Esophagus muscularis mucosa (tissue), 4 donors: Measurements from ENCODE around the gene NUDT1. TPM values are rescaled to one million over a fixed set of nuclear protein-coding genes. Genes with fewer than 3 reads are reported as not detected.

ENCODE experiments used
- DNase-seq: peaks from one replicate; pipeline ENCODE4 v3.0.0-alpha.2; 2017; ENCODE audit errors: extremely low spot score
- H3K27ac ChIP-seq, 4 donors: fragments of 200-600 bp; sonication (generic); replicated peaks in 1 of 4; 1 replicate in 3 of 4; 2 replicates in 1 of 4; pipeline ENCODE4 v1.5.1; 2016 to 2019; ENCODE audit warnings: mild to moderate bottlenecking in 1 of 4
- H3K27me3 ChIP-seq, 4 donors: fragments of 200-600 bp; sonication (generic); one replicate each; pipeline versions ENCODE4 v1.5.1 to v1.6.0; 2016 to 2019
- H3K36me3 ChIP-seq, 4 donors: fragments of 200-600 bp; sonication (generic); one replicate each; pipeline ENCODE4 v1.5.1; 2016 to 2019
- H3K4me1 ChIP-seq, 4 donors: fragments of 200-600 bp; sonication (generic); one replicate each; pipeline ENCODE4 v1.5.1; 2016 to 2019
- H3K4me3 ChIP-seq, 4 donors: fragments of 200-600 bp; sonication (generic); 1 replicate in 2 of 4; 2 replicates in 2 of 4; pipeline ENCODE4 v1.5.1; 2016 to 2019; ENCODE audit warnings: mild to moderate bottlenecking in 4 of 4, moderate library complexity in 1 of 4
- H3K9me3 ChIP-seq, 4 donors: fragments of 200-600 bp; sonication (generic); 1 replicate in 3 of 4; 2 replicates in 1 of 4; pipeline ENCODE4 v1.5.1; 2016 to 2019
- CTCF ChIP-seq, 3 experiments: fragments of 200-600 bp in 2 of 3; fragments of 450-650 bp in 1 of 3; sonication (generic) in 2 of 3; IDR thresholded peaks; one replicate each; pipeline ENCODE4 v1.5.1; 2017 to 2019; ENCODE audit warnings: antibody characterized with exemption in 3 of 3, mild to moderate bottlenecking in 2 of 3, moderate library complexity in 1 of 3
- POLR2A ChIP-seq: fragments of 450-650 bp; IDR thresholded peaks from one replicate; pipeline ENCODE4 v1.6.1; 2017; ENCODE audit warnings: antibody characterized with exemption, moderate library complexity, mild to moderate bottlenecking, low read depth
- POLR2AphosphoS5 ChIP-seq, 2 donors: sonication (generic); formaldehyde crosslinking; IDR thresholded peaks; one replicate each; pipeline ENCODE4 v1.6.1; 2017; ENCODE audit warnings: antibody characterized with exemption in 2 of 2
- WGBS: methylation state at CpG from one replicate; pipeline ENCODE4 v1.1.5; 2018; 5-methylcytosine and 5-hydroxymethylcytosine counted together
- intact Hi-C: fragments of 100-400 bp; cut with DNase I; formaldehyde crosslinking; loops from one replicate; pipeline ENCODE4 v1.15.1; 2023
- total RNA-seq, 4 donors: library from RNA; depleted of rRNA; stranded (reverse); fragments of >200 nt; gene quantifications; one replicate each; pipeline versions ENCODE4 v1.1.0 to v1.2.1, GENCODE V29; 2016

NUDT1 gene
- total RNA-seq, 4 donors from 2014 or later = 10.9 to 18.7 (median 18.0) TPM

GRCh38 chr7:2299870-2300512 lies 58.0 kb downstream of the NUDT1 start:
- Histone ChIP-seq H3K27me3 (no peaks in the 10 kb centered on the region), H3K9me3 (no peaks in the 10 kb centered on the region), H3K27ac (peak overlapping the region; percentile 11 to 55 (median 28)), H3K4me3 (no peak overlapping the region), H3K36me3 (no peaks in the 10 kb centered on the region), H3K4me1 (peaks cover 5 to 8% (median 7%) of the 10 kb centered on the region in 4 donors)
- no peak for DNase-seq
- intact Hi-C loops = no loop called here
- TF ChIP-seq POLR2A (no peak), CTCF (IDR thresholded peaks at IDR 0.05) (no peak), POLR2AphosphoS5 (IDR thresholded peaks at IDR 0.05) (no peak)
- WGBS = 58% methylated on average over 9 of the region's 9 CpGs

Other genes starting within 250 kb of the NUDT1 start
- 10 to 100 TPM; 22.2 to 33.1 (median 29.5) TPM for gene MAD1L1, start 9.3 kb upstream of the NUDT1 start, total RNA-seq
- 10 to 100 TPM; 13.3 to 20.3 (median 16.5) TPM for gene MRM2, start within 50 bp of the NUDT1 start, total RNA-seq
- gene SNX8, start 72.2 kb downstream of the NUDT1 start, total RNA-seq = 1 to 10 TPM; 6.8 to 9.9 (median 8.7) TPM
- gene EIF3B, start 112.6 kb downstream of the NUDT1 start, total RNA-seq = 100 to 1,000 TPM; 105 to 155 (median 128) TPM
- gene CHST12, start 161.4 kb downstream of the NUDT1 start, total RNA-seq = 10 to 100 TPM in 2 of 4 donors, 1 to 10 TPM in 2; 6.6 to 24.0 (median 14.8) TPM
- gene GRIFIN, start 234.2 kb downstream of the NUDT1 start, total RNA-seq = not detected